ENCODE measurements around the gene UFD1. TPM values are rescaled to one million over a fixed set of nuclear protein-coding genes. Genes with fewer than 3 reads are reported as not detected.

Gene UFD1
- total and polyA plus RNA-seq, 9 of the 15 experiments (the other 6 are each of a cell fraction or from before 2014, with no cell fraction given) = 238 to 645 (median 363) TPM

GRCh38 chr22:19419464-19420178, 59.4 kb downstream of the UFD1 start (continued):
- no peak for TF ChIP-seq ATF6 (CRISPR knock-in tag; IDR thresholded peaks at IDR 0.05)
- TF ChIP-seq FOXM1 (IDR thresholded peaks at IDR 0.05; ENCODE audit: low read depth) = peak; percentile 95
- no peak for TF ChIP-seq FOXM1 (CRISPR knock-in tag; IDR thresholded peaks at IDR 0.05; ENCODE audit: low read depth)
- TF ChIP-seq ZNF766 (CRISPR knock-in tag; conservative IDR thresholded peaks at IDR 0.05) = peak; percentile 95
- no peak for TF ChIP-seq HLTF (IDR thresholded peaks at IDR 0.05)
- TF ChIP-seq ZNF165 (CRISPR knock-in tag; IDR thresholded peaks at IDR 0.05; ENCODE audit: borderline replicate concordance) = no peak
- no peak for TF ChIP-seq LCOR (CRISPR knock-in tag; IDR thresholded peaks at IDR 0.05)
- no peak for TF ChIP-seq TOE1 (IDR thresholded peaks at IDR 0.05; ENCODE audit: borderline replicate concordance)
- TF ChIP-seq TOE1 (CRISPR knock-in tag; IDR thresholded peaks at IDR 0.05; ENCODE audit: borderline replicate concordance, low read depth) = peak; percentile 68
- TF ChIP-seq, protein P1, sequence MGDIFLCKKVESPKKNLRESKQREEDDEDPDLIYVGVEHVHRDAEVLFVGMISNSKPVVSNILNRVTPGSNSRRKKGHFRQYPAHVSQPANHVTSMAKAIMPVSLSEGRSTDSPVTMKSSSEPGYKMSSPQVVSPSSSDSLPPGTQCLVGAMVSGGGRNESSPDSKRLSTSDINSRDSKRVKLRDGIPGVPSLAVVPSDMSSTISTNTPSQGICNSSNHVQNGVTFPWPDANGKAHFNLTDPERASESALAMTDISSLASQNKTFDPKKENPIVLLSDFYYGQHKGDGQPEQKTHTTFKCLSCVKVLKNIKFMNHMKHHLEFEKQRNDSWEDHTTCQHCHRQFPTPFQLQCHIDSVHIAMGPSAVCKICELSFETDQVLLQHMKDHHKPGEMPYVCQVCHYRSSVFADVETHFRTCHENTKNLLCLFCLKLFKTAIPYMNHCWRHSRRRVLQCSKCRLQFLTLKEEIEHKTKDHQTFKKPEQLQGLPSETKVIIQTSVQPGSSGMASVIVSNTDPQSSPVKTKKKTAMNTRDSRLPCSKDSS (IDR thresholded peaks at IDR 0.05; ENCODE audit: low read depth, partially characterized antibody) = no peak
- peak; percentile 16; the same call in 1 of the 2 replicates for TF ChIP-seq BRD4 (IDR thresholded peaks at IDR 0.05)
- TF ChIP-seq, protein P2, sequence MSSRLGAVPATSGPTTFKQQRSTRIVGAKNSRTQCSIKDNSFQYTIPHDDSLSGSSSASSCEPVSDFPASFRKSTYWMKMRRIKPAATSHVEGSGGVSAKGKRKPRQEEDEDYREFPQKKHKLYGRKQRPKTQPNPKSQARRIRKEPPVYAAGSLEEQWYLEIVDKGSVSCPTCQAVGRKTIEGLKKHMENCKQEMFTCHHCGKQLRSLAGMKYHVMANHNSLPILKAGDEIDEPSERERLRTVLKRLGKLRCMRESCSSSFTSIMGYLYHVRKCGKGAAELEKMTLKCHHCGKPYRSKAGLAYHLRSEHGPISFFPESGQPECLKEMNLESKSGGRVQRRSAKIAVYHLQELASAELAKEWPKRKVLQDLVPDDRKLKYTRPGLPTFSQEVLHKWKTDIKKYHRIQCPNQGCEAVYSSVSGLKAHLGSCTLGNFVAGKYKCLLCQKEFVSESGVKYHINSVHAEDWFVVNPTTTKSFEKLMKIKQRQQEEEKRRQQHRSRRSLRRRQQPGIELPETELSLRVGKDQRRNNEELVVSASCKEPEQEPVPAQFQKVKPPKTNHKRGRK (tag; IDR thresholded peaks at IDR 0.05) = no peak
- no peak for TF ChIP-seq ARID4B (CRISPR knock-in tag; IDR thresholded peaks at IDR 0.05)
- TF ChIP-seq EWSR1 (IDR thresholded peaks at IDR 0.05; ENCODE audit: borderline replicate concordance, low read depth, partially characterized antibody) = no peak
- peak; percentile 98 for TF ChIP-seq SOX6 (IDR thresholded peaks at IDR 0.05)
- 0 out of 2 replicates have a peak, but pooled peaks have one; percentile 64 for TF ChIP-seq HIVEP1 (CRISPR knock-in tag; IDR thresholded peaks at IDR 0.05)
- peak; percentile 97 for TF ChIP-seq RUNX1 (IDR thresholded peaks at IDR 0.05; ENCODE audit: low read depth)
- TF ChIP-seq TCFL5 (CRISPR knock-in tag; conservative IDR thresholded peaks at IDR 0.05) = peak; percentile 59; the same call in 1 of the 2 replicates
- TF ChIP-seq MAFK (IDR thresholded peaks at IDR 0.05; ENCODE audit: low read length) = peak; percentile 37; the same call in 1 of the 2 replicates
